OCI-LY7 (cell line): ENCODE results near the gene PLXNA4.

Experiments
- CTCF ChIP-seq: fragments of 200-600 bp; sonication (generic); conservative IDR thresholded peaks from 2 replicates; pipeline ENCODE4 v1.5.1; 2014; ENCODE audit warnings: mild to moderate bottlenecking, antibody characterized with exemption, low read length, moderate library complexity, mixed read lengths
- EZH2phosphoT487 ChIP-seq: fragments of 200-600 bp; sonication (generic); IDR thresholded peaks from 2 replicates; pipeline ENCODE4 v1.6.1; 2018; ENCODE audit warnings: low read depth, borderline replicate concordance, mild to moderate bottlenecking, mixed run types, antibody characterized with exemption, low read length, moderate library complexity, mixed read lengths

- TF ChIP-seq CTCF (no peak), EZH2phosphoT487 (no peak)
Observed at GRCh38 chr7:132154695-132155471, 421.4 kb downstream of the PLXNA4 start.
